ENCODE data around the gene LDB2.

DNA sequence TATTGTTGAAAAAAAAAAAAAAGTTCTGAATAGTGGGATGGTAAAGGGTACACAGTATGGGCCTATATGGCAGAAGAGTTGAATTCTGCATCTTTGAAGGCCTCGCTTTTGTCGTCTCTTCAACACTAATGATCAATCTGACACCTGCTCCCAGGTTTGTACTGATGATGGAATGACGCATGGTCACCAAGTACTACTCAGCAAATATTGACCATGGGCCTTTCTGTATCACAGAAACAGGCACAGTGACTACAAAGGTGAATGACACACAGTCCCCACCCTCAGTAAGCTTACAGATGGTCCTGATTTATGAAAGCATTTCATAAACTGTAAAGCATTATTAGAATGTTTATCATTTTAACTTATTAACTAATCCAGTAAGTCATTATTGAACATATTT is 152.6 kb downstream of the LDB2 start:
- no peak for TF ChIP-seq EZH2phosphoT487 (IDR thresholded peaks at IDR 0.05; ENCODE audit: borderline replicate concordance)
- no peak for TF ChIP-seq CTCF (conservative IDR thresholded peaks at IDR 0.05; ENCODE audit: low read length)

Measured in Loucy (cell line).